Activated CD8-positive, alpha-beta T cell treated with anti-CD3 and anti-CD28 coated beads, Interleukin-2, amount 10 ng/mL, durations not matched to agents 7 days and 5 days (primary cell): ENCODE results near the gene IL1R1. TPM values are rescaled to one million over a fixed set of nuclear protein-coding genes. Genes with fewer than 3 reads are reported as not detected.

Experiments used
- ATAC-seq: fragments of 150-1000 bp; cut with Tn5 transposase; one replicate; pipeline ENCODE4 v1.10.0; 2021; ENCODE audit warnings: moderate library complexity
- CTCF ChIA-PET: fragments of 350-600 bp; sonication (Branson Sonifier 250); formaldehyde crosslinking; loops from one replicate; lab custom pipeline; 2021; ENCODE audit warnings: antibody characterized with exemption; lab: Charles Lee
- POLR2A ChIA-PET: fragments of 350-600 bp; sonication (Branson Sonifier 250); formaldehyde crosslinking; loops from one replicate; lab custom pipeline; 2021; ENCODE audit warnings: antibody characterized with exemption; lab: Charles Lee
- DNase-seq: peaks from one replicate; pipeline ENCODE4 v3.0.0-alpha.2; 2020
- H3K27ac Mint-ChIP-seq: one replicate; pipeline ENCODE4 v1.8.0; 2021; ENCODE audit warnings: mild to moderate bottlenecking, mixed read lengths
- H3K27me3 Mint-ChIP-seq: one replicate; pipeline ENCODE4 v1.8.0; 2021; ENCODE audit warnings: low read depth, mixed read lengths
- H3K36me3 Mint-ChIP-seq: one replicate; pipeline ENCODE4 v1.8.0; 2021; ENCODE audit warnings: low read depth, mixed read lengths
- H3K4me1 Mint-ChIP-seq: one replicate; pipeline ENCODE4 v1.8.0; 2021; ENCODE audit warnings: low read depth, mixed read lengths
- H3K4me3 Mint-ChIP-seq: one replicate; pipeline ENCODE4 v1.8.0; 2021; ENCODE audit warnings: mild to moderate bottlenecking, mixed read lengths
- H3K9me3 Mint-ChIP-seq: one replicate; pipeline ENCODE4 v1.8.0; 2022; ENCODE audit warnings: mixed read lengths; ENCODE audit not compliant: insufficient read depth
- total RNA-seq, 2 experiments: library from RNA; stranded (reverse); gene quantifications; one replicate each; pipeline ENCODE4 v1.2.3, GENCODE V29; 2021

Gene IL1R1
- total RNA-seq, 2 experiments from 2014 or later = not detected

DNA sequence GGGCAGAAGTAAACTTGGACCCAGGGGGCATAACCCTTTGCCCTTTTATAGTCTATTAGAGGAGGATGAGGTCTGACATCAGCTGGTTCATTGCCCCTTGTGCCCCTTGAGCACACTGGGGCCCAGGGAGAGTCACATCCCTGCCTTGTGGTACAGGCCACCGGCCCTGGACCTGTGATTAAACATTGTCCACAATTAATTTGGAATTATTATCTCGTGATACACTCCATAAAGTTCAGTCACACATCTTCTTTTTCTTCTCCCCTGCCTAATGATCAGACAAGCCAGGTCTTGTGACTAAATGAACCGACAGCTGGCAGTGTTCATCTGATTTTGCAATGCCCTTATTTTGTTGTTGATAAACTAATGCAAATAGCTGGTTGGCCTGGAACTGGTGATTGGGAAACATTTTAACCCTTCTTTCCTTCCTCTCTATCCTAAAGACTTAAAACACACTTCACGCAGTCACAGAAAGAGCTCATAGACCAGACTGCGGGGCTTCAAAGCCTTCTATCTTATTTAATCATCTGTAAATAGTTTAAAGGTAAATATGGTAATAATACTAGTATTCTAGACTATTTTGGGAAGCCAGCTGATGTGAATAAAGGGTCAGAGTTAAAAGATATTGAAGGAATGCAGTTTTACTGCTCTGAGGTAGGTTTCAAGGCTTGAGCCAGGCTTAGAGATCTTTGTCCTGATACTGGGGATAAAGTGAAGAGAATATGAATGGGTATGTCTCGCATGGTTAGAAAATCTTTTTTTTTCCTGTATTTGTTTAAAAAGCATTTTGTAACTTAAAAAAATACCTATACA lies 13.4 kb downstream of the IL1R1 start:
- ChIA-PET POLR2A (no interaction called here), CTCF (interaction anchor here (1.3 to 2.0 kb wide), 2 partner anchors 85 to 96 kb away, joined by 3 to 6 read pairs; no protein-coding TSS in a partner anchor)
- no peak overlapping the region for H3K27ac Mint-ChIP-seq
- DNase-seq = no peak
- H3K4me3 Mint-ChIP-seq = no peak overlapping the region
- no peak for ATAC-seq
- no peaks in the 10 kb centered on the region for H3K27me3 Mint-ChIP-seq
- no peaks in the 10 kb centered on the region for H3K4me1 Mint-ChIP-seq
- no peaks in the 10 kb centered on the region for H3K36me3 Mint-ChIP-seq
- H3K9me3 Mint-ChIP-seq = no peaks in the 10 kb centered on the region

DNA sequence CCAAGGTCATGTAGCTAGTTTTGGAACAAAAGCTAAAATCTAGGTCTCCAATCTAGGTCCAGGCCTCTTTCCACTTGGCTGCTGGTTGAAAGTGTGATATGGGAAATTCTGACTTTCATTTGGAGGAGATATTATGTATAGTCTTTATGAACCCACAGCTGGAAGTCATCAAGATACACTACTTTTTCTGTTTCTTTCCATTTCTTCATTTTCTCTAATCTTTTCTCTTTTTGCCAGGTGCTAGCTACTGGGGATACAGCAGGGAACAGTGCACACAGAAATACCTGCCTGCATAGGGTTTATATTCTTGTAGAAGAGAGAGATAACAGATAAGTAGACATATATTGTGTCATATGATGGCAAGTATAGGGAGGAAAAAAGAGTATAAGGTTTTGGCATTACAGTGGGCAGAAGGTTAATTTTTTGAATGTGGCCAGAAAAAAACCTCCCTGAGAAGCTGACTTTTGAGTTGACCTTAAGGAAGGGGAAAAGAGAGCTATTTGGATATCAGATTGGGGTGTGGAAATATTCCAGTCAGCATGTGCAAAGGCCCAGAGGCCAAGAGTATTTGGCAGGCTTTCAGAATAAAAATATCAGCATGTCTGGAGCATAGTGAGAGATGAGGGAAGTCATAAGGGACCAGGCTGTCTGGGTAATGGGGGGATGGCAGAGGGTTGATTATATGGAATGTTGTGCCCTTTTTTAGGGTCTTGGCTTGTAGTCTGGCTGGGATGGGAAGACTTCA lies 15.6 kb downstream of the IL1R1 start:
- ATAC-seq (no peak), DNase-seq (no peak)
- no peaks in the 10 kb centered on the region for H3K27me3 Mint-ChIP-seq
- no peak overlapping the region for H3K27ac Mint-ChIP-seq
- ChIA-PET POLR2A (no interaction called here), CTCF (no interaction called here)
- no peaks in the 10 kb centered on the region for H3K4me1 Mint-ChIP-seq
- H3K4me3 Mint-ChIP-seq = no peak overlapping the region
- H3K36me3 Mint-ChIP-seq = no peaks in the 10 kb centered on the region
- H3K9me3 Mint-ChIP-seq = peaks cover 3% of the 10 kb centered on the region

DNA sequence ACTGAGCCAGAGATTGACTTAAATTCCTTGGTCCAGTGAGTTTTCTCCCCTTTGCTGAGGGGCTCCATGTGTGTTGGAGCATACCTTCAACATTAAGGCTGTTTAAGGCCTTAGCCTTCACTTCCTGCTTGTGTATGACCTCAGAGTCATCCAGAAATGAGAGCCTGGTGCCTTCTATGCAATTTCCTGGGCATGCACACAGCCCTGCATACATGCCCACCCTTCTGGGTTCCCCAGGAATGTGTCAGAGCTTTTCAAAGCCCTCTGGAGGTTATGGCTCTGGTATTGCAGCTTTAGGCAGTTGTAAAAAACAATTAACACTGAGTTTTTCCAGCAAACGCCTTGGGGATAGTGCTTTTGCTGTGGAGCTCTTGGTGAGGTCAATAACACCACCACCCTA lies 16.7 kb downstream of the IL1R1 start:
- ATAC-seq (no peak), DNase-seq (no peak)
- H3K27ac Mint-ChIP-seq = no peak overlapping the region
- H3K4me1 Mint-ChIP-seq = no peaks in the 10 kb centered on the region
- peaks cover 3% of the 10 kb centered on the region for H3K9me3 Mint-ChIP-seq
- CTCF ChIA-PET = interaction anchor here (1.6 kb wide), 1 partner anchor 81 kb away, joined by 6 read pairs; no protein-coding TSS in a partner anchor
- no peaks in the 10 kb centered on the region for H3K27me3 Mint-ChIP-seq
- H3K4me3 Mint-ChIP-seq = no peak overlapping the region
- H3K36me3 Mint-ChIP-seq = no peaks in the 10 kb centered on the region
- POLR2A ChIA-PET = no interaction called here

DNA sequence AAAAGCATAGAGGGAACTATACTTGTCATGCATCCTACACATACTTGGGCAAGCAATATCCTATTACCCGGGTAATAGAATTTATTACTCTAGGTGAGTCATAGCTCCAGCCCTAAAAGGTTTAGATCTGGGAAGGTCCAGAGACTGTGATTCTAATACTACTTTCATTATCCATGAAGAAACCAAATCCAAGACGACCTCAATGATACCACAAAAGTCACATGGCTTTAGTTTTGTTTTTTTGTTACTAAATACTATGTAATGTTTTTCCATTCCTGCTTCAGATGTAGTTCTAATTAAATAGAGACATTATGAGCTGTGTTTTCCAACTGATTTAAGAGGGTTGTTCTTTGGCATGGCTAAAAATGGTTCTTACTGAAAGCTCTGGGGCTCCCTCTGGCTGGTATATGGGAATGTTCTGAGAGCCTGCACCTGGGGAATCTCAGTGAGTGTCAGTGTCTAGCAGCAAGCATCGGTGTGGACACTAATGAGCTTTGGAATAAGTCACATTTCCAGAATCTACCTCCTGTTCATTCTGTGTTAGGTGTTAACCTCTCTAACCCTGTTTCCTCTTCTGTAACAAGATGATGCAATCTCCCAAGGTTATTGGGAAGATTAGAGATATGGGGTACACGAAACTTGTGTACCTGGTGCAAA lies 23.8 kb downstream of the IL1R1 start:
- H3K27ac Mint-ChIP-seq = no peak overlapping the region
- H3K4me1 Mint-ChIP-seq = peaks cover 5% of the 10 kb centered on the region
- H3K4me3 Mint-ChIP-seq = no peak overlapping the region
- peaks cover 6% of the 10 kb centered on the region for H3K9me3 Mint-ChIP-seq
- peaks cover 2% of the 10 kb centered on the region for H3K36me3 Mint-ChIP-seq
- ATAC-seq = no peak
- no peak for DNase-seq
- no peaks in the 10 kb centered on the region for H3K27me3 Mint-ChIP-seq
- CTCF ChIA-PET = interaction anchor here (0.6 to 1.8 kb wide), 3 partner anchors 74 to 283 kb away, joined by 3 to 6 read pairs (median 3); no protein-coding TSS in a partner anchor
- POLR2A ChIA-PET = interaction anchor here (0.6 kb wide), 1 partner anchor 388 kb away, joined by 3 read pairs; no protein-coding TSS in a partner anchor

DNA sequence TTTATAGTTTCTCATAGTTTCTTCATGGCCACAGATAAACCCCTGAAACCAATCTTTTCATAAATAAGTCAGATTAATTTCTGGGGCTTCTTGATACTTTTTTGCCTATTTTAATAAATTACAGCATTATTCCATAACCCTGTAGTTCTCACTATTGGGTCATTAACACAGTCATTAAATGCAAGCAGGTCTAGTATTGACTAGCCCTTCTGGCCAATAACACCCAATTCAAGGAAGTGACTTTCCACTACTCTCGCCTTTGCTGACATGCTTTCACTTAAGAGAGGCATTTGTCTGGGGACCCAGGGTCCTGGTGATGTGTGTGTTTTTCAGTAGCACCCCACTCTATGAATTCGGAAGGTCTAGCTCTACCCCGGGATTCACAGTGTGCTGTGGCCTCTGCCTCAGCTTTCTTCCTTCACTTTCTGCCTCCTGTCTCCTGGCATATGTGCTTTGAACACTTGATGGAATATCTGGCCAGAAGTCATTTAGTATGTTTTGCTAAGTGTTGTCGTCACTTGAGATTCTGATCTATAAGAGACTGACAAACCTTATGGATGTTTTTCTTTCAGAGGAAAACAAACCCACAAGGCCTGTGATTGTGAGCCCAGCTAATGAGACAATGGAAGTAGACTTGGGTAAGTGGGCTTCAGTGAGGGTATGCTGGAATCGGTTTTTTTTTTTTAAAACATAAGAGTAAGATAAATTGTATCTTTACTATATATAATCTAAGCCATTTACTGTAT lies 25.7 kb downstream of the IL1R1 start:
- Mint-ChIP-seq H3K27me3 (no peaks in the 10 kb centered on the region), H3K9me3 (peaks cover 3% of the 10 kb centered on the region), H3K27ac (no peak overlapping the region), H3K36me3 (peaks cover 2% of the 10 kb centered on the region), H3K4me3 (no peak overlapping the region), H3K4me1 (peaks cover 14% of the 10 kb centered on the region)
- ATAC-seq = no peak
- POLR2A ChIA-PET = interaction anchor here (0.5 kb wide), 1 partner anchor 26 kb away, joined by 3 read pairs; no protein-coding TSS in a partner anchor
- CTCF ChIA-PET = no interaction called here
- DNase-seq = no peak

DNA sequence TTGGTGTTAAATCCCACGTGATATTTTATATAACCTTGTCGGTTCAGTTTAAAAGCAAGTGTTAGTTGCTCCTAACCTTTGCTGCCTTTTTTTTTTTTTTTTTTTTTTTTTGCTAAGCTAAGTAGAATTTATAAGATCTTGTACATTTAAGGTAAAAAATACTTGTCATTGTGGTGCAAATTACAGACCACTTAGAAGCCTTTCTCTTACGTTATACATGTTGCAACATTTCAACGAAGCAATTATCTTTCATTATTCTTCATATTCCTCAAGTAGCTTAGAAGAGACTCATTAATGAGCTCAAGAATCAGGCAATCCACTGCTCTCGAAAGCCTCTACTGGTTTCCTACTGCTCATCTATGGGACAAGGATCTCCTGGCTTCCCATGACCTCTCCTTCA lies 29.4 kb downstream of the IL1R1 start:
- ChIA-PET CTCF (interaction anchor here (1.8 kb wide), 1 partner anchor 69 kb away, joined by 4 read pairs; no protein-coding TSS in a partner anchor), POLR2A (no interaction called here)
- peaks cover 2% of the 10 kb centered on the region for H3K27me3 Mint-ChIP-seq
- no peaks in the 10 kb centered on the region for H3K9me3 Mint-ChIP-seq
- DNase-seq (no peak), ATAC-seq (no peak)
- H3K36me3 Mint-ChIP-seq = peaks cover 2% of the 10 kb centered on the region
- H3K4me3 Mint-ChIP-seq = no peak overlapping the region
- H3K4me1 Mint-ChIP-seq = peaks cover 9% of the 10 kb centered on the region
- no peak overlapping the region for H3K27ac Mint-ChIP-seq

DNA sequence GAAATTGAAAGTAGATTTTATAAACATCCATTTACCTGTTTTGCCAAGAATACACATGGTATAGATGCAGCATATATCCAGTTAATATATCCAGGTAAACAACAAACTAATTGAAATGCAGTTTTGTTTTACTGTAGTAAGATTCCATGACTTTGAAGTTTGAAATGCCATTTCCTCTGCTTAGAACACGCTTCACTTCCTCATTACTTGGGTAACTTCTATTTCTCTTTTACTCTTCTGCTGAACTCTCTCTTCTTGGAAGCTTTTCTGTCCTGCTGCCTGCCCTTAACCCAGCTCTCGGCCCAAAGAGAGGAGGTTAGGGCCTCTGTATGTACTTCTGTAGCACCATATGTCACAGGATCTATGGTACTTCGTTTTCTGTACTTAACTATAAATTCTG lies 30.2 kb downstream of the IL1R1 start:
- Mint-ChIP-seq H3K36me3 (peaks cover under 1% of the 10 kb centered on the region), H3K27ac (no peak overlapping the region), H3K27me3 (peaks cover 3% of the 10 kb centered on the region), H3K4me3 (no peak overlapping the region), H3K4me1 (peaks cover 9% of the 10 kb centered on the region), H3K9me3 (no peaks in the 10 kb centered on the region)
- DNase-seq (no peak), ATAC-seq (no peak)
- ChIA-PET CTCF (interaction anchor here (1.8 kb wide), 1 partner anchor 68 kb away, joined by 4 read pairs; no protein-coding TSS in a partner anchor), POLR2A (no interaction called here)

DNA sequence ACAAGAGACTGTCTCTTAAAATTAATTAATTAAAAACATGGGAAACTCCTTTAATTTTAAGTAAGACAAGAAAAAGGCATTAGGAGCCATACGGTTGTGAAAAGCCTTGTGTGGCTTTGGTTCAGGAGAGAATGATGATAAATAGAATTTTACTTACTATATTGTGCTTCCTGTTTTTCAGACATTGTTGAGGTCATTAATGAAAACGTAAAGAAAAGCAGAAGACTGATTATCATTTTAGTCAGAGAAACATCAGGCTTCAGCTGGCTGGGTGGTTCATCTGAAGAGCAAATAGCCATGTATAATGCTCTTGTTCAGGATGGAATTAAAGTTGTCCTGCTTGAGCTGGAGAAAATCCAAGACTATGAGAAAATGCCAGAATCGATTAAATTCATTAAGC lies 33.6 kb downstream of the IL1R1 start:
- Mint-ChIP-seq H3K27me3 (peaks cover 6% of the 10 kb centered on the region), H3K4me3 (no peak overlapping the region), H3K4me1 (peaks cover 9% of the 10 kb centered on the region), H3K36me3 (no peaks in the 10 kb centered on the region), H3K9me3 (no peaks in the 10 kb centered on the region), H3K27ac (no peak overlapping the region)
- no peak for DNase-seq
- ChIA-PET POLR2A (no interaction called here), CTCF (no interaction called here)
- no peak for ATAC-seq

DNA sequence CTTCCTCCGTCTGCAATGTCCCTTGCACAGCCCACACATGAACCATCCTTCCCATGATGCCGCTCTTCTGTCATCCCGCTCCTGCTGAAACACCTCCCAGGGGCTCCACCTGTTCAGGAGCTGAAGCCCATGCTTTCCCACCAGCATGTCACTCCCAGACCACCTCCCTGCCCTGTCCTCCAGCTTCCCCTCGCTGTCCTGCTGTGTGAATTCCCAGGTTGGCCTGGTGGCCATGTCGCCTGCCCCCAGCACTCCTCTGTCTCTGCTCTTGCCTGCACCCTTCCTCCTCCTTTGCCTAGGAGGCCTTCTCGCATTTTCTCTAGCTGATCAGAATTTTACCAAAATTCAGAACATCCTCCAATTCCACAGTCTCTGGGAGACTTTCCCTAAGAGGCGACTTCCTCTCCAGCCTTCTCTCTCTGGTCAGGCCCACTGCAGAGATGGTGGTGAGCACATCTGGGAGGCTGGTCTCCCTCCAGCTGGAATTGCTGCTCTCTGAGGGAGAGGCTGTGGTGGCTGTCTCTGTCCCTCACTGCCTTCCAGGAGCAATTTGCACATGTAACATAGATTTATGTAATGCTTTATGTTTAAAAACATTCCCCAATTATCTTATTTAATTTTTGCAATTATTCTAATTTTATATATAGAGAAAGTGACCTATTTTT lies 35.4 kb downstream of the IL1R1 start:
- CTCF ChIA-PET = no interaction called here
- POLR2A ChIA-PET = interaction anchor here (0.6 kb wide), 1 partner anchor 18 kb away, joined by 3 read pairs; no protein-coding TSS in a partner anchor
- no peaks in the 10 kb centered on the region for H3K9me3 Mint-ChIP-seq
- H3K36me3 Mint-ChIP-seq = no peaks in the 10 kb centered on the region
- no peak for DNase-seq
- ATAC-seq = no peak
- H3K27me3 Mint-ChIP-seq = peaks cover 13% of the 10 kb centered on the region
- H3K4me3 Mint-ChIP-seq = no peak overlapping the region
- peaks cover 2% of the 10 kb centered on the region for H3K4me1 Mint-ChIP-seq
- H3K27ac Mint-ChIP-seq = no peak overlapping the region

DNA sequence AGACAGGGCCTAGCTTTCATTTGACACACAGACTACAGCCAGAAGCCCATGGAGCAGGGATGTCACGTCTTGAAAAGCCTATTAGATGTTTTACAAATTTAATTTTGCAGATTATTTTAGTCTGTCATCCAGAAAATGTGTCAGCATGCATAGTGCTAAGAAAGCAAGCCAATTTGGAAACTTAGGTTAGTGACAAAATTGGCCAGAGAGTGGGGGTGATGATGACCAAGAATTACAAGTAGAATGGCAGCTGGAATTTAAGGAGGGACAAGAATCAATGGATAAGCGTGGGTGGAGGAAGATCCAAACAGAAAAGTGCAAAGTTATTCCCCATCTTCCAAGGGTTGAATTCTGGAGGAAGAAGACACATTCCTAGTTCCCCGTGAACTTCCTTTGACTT lies 36.5 kb downstream of the IL1R1 start:
- Mint-ChIP-seq H3K36me3 (no peaks in the 10 kb centered on the region), H3K4me3 (no peak overlapping the region), H3K27me3 (peaks cover 16% of the 10 kb centered on the region), H3K4me1 (no peaks in the 10 kb centered on the region), H3K27ac (no peak overlapping the region), H3K9me3 (no peaks in the 10 kb centered on the region)
- ATAC-seq (no peak), DNase-seq (no peak)
- POLR2A ChIA-PET = no interaction called here
- CTCF ChIA-PET = no interaction called here
